ENCODE data around the gene ADAMTSL3.

Gene ADAMTSL3

GRCh38 chr15:83886321-83886720 is 232.4 kb downstream of the ADAMTSL3 start:
- no peak for DNase-seq (ENCODE audit: low spot score)

DNA sequence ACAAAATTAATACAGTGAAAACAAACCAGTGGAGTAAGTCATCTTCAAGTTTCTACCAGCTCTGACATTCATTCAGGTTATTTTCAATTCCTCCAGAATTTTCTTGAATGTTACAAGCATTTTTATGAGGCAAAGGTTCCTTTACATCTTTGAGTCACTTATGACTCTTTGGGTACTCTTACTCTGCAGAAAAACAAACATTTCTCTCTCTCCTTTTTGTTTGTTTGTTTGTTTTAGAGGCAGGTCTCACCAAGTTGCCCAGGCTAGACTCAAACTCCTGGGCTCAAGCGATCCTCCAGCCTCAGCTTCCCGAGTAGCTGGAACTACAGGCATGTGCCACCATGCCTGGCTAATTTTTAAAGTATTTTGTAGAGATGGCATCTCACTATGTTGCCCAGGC is 233.5 kb downstream of the ADAMTSL3 start:
- no peak for DNase-seq (ENCODE audit: low spot score)

DNA sequence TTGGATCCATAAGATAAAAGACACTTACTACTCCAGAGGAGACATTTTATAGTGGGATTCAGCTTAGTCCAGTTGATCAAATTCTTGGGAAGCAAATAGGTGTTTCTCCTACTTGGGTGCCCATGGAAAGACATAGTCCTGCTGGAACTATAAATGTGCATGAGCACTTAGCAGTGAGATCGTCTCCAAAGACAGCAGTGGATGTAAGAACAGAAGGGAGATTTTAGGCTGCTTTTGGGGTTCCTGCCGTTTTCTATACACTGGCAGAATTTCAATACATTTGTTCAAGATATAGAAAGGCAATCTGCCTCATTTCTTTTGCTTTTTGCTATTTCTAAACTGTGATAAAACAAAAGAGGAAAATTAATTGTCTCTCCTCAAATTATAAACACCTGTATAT is 234.0 kb downstream of the ADAMTSL3 start:
- no peak for DNase-seq (ENCODE audit: low spot score)

GRCh38 chr15:83889995-83890394 is 236.1 kb downstream of the ADAMTSL3 start:
- DNase-seq (ENCODE audit: low spot score), result no peak

DNA sequence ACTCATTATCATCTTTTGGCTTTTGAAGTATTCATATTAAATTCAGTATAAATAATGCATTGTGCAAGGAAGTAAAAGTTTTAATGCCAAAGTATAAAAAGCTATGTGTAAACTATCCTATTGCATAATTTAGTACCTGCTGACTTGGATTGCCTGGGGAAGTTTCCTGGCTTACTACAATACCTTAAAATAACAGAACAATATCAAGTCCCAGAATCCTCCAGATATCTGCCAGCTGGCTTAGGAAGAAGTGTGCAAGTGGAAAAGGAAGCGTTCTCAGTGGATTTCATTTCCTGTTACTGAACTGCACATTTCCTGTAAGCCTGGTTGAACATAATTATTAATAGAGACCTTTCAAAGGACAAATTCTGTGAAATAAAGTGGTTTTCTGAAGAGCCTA is 236.7 kb downstream of the ADAMTSL3 start:
- no peak for DNase-seq (ENCODE audit: low spot score)

DNA sequence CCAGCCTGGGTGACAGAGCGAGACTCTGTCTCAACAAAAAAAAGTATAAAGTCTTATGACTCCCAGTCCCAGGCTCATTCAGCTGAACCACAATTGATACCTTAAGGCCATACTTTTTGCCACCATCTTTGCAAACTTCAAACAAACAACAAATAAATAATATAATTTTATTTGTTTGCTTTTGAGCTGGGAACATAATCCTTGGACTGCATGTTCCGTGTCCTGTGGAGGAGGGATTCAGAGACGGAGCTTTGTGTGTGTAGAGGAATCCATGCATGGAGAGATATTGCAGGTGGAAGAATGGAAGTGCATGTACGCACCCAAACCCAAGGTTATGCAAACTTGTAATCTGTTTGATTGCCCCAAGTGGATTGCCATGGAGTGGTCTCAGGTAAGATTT is 238.6 kb downstream of the ADAMTSL3 start:
- DNase-seq (ENCODE audit: low spot score), result no peak

DNA sequence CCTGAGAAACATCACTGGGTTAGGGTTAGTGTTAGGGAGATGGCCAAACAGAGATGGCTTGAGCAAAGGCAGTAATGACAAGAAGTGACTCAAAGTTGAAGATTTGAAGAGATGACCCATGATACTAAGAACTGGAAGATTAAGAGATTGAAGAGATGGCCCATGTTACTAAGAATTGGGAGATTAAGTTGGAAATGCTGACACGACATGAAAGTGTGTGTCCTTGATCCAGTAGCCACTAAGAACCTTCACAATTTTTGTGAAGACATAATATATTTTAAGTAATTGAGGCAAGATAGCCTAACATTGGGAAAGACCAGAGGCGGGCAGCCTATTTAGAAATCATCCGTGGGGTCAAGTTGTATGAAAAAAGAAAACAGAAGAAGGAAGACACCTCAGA is 239.4 kb downstream of the ADAMTSL3 start:
- DNase-seq (ENCODE audit: low spot score), result no peak

DNA sequence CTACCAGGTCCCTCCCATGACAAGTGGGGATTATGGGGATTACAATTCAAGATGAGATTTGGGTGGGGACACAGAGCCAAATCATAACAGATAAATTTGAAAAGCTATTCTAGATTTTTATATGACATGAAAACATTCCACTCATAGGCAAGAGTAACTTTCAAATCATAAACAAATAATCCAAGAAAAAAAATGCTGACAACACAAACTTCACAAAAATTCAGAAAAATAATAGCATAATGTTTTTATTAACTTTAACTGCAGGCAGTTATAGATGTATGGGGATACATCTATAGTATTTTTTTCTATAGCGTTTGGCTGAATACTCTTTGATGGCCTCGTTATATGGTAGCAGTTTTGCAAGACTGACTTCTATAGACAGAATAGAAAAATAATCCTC is 243.1 kb downstream of the ADAMTSL3 start:
- DNase-seq (ENCODE audit: low spot score), result no peak

GRCh38 chr15:83898361-83898760 is 244.4 kb downstream of the ADAMTSL3 start:
- DNase-seq (ENCODE audit: low spot score), result no peak

- no peak for DNase-seq (ENCODE audit: low spot score)
These were observed 245.7 kb downstream of the ADAMTSL3 start for GRCh38 chr15:83899670-83900069.

- peak; percentile 7 for DNase-seq (ENCODE audit: low spot score)
These were observed 250.5 kb downstream of the ADAMTSL3 start for GRCh38 chr15:83904107-83905040.

DNA sequence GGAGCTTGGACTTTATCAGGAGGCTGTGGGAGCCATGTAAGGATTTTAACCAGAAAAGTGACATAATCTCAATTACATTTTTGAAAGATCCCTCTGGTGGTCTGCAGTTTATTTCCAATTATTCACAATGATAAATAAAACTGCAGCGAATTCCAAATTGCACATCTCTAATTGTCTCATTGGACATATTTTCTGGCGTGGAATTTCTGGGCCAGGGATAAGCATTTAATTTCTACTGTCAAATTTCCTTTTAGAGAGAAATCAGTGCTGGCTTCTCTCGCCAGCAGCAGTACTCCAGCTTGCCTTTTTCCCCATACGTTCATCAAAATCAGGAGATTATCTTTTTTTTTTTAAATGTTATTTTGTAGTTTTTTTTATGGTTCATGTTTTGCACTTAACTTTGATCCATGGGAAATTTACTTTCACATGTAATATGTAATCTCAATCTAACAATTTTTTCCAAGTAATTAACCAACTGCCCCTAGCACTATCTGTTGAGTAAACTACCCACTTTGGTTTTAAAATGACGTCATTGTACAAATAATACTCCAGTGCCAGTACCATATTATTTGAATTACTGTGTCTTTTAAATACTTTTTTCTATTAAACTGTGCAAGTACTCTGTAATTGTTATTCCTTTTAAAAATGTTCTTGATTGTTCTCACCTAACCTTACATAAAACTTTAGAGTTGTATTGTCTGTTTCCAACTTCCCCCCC is 251.8 kb downstream of the ADAMTSL3 start:
- no peak for DNase-seq (ENCODE audit: low spot score)

- no peak for DNase-seq (ENCODE audit: low spot score)
These were observed 257.4 kb downstream of the ADAMTSL3 start for GRCh38 chr15:83911345-83911744.

DNA sequence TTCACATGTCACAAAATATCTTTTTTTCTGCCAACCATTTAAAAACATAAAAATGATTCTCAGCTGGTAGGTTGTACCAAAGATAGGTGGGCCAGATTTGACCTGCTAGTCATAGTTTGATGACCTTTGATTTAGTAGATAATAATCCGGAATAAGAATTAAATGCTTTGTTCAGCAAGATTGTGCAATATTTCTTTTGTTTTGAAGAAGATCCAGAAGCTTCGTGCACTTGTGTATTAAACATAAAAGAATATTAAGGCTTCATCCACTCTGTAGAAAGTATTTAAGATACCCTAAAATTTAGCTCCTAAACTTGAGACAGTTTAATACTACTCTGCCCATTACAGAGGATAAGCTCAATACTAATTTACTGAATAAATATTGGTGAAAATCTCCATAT is 258.4 kb downstream of the ADAMTSL3 start:
- no peak for DNase-seq (ENCODE audit: low spot score)

- no peak for DNase-seq (ENCODE audit: low spot score)
These were observed 259.2 kb downstream of the ADAMTSL3 start for GRCh38 chr15:83913034-83913632.

GRCh38 chr15:83914906-83915305 is 261.0 kb downstream of the ADAMTSL3 start:
- DNase-seq (ENCODE audit: low spot score), result no peak

DNA sequence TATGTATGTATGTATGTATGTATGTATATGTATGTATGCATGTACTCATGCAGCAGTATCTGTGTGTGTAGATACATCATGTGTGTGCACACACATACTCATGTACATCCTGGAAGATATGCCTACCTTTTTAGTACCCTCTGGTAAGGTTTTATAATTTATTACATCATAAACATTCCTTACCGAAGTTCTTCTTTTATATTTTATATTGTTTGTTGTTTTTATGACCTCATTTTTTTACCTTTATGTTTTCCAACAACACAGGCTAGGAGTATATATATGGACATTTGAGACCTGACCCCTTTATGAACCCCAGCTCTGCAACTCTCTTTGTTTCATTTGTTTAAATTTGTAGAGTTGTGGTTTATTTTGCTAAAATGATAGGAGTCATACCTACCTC is 263.5 kb downstream of the ADAMTSL3 start:
- DNase-seq (ENCODE audit: low spot score), result no peak

- no peak for DNase-seq (ENCODE audit: low spot score)
These were observed 264.1 kb downstream of the ADAMTSL3 start for GRCh38 chr15:83918011-83918410.

DNA sequence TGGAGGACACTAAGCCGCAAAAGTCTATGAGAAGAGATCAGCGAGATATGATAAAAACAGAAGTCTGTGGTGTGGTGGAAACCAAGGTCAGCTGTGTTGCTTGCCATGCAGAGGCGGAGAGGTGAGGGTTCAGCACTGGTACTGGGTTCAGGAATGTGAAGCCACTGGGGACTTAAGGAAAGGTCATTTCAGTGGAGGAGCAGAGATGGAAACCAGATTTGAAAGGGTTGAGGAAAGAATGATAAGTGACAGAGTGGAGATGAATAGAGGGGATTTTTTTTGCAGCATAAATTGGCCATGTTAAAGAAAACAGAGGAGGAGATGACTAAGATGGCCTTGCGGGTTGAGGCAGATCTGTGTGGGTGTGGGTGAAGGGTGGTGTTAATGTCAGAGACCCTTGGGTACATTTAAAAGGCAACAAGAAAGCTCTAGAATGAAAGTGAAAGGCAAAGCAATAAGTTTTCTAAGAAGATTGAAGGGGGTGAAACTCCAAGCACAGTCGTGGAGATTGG is 265.5 kb downstream of the ADAMTSL3 start:
- DNase-seq (ENCODE audit: low spot score), result no peak

DNA sequence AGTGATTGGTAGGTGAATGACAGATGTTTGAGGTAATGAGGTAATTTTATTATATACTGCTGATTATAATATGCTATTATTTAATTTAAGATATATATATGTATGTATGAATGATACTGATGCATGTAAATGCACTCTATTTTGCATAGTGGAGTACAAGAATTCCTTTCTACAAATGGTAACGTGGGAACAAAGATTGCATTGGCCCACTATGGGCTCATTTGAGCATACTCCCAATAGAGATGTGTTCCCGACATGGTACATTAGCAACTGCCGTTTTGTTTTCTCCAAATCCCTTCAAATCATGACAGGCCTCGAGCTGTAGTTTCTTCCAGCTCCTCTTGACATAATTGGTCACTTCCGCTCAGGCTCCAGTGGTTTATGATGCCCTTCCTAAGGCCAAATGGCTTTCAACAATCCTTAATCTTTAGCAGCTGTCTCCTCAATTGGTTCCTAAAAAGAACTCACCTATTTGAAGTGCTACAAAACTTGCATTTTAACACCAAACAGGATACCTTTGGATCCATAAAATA is 266.1 kb downstream of the ADAMTSL3 start:
- no peak for DNase-seq (ENCODE audit: low spot score)

DNA sequence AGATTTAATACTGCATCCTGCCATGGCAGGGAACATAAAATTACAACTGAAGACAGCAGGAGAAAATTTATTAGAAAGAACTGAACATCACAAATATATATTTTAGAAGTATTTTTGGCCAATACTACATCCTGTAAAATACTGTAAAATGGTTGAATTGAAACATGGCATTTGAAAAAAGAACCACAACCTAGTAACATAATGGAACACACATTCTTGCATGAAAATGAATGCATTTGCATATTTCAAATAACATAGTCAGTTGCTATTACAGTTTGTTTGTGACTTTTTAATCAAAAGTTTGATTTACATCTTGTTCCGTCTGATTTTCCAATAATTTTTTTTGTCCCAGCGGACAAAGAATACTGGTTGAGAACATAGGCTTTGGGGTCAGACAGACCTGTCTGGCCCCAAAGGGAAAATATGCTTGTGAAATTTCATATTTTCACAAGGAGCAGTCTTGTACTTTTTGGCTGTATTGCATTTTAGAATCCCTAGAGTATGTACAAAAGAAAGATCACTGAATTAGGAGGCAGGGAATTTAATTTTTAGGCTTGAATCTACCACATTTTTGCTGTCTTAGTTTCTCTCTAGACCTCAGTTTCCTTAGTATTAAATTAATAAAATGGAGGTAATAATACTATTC is 268.8 kb downstream of the ADAMTSL3 start:
- no peak for DNase-seq (ENCODE audit: low spot score)

DNA sequence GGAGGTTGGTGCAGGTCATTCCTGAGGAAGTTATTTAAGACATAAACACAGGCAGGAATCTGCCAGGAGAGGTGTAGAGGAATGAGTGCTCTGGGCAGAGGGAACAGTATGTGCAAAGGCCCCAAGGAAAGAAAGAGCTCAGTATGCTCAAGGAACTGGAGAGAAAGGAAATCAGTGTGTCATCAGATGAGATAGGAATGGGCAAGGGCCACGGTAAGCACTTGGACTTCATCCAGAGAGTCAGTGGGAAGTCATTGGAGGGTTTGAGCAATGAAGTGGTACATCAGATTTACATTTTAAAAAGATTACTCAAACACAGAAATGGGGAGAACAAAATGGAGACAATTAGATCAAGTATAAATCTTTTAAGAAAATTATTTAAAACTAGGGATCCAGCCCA is 272.2 kb downstream of the ADAMTSL3 start:
- no peak for DNase-seq (ENCODE audit: low spot score)
